ENCODE measurements around the gene ALK. TPM values are rescaled to one million over a fixed set of nuclear protein-coding genes. Genes with fewer than 3 reads are reported as not detected.

ALK gene
- polyA plus RNA-seq, 1 of the 3 experiments (the other 2 are of a cell fraction): 0.30 TPM

- Histone ChIP-seq H3K9ac (no peak overlapping the region), H3K4me2 (no peak overlapping the region), H2AFZ (ENCODE audit: low read depth) (no peak overlapping the region), H3K9me3 (no peaks in the 10 kb centered on the region), H3K36me3 (replicated peaks in 1 of 2; ENCODE audit: control insufficient read depth in 1 of 2, insufficient read depth in 2 of 2, low read length in 1 of 2) (no peaks in the 10 kb centered on the region), H3K79me2 (ENCODE audit: insufficient read depth) (no peaks in the 10 kb centered on the region), H3K4me3 (ENCODE audit: low read depth in 2 of 2, low read length in 1 of 2) (no peak overlapping the region), H3K9me2 (no peaks in the 10 kb centered on the region), H3K27me3 (ENCODE audit: insufficient read depth) (peaks cover under 1% of the 10 kb centered on the region; the same call in 1 of the 2 replicates), H3F3A (replicated peaks; ENCODE audit: insufficient read depth) (no peaks in the 10 kb centered on the region), H4K20me1 (ENCODE audit: insufficient read depth) (no peaks in the 10 kb centered on the region), H3K27ac (ENCODE audit: low read depth in 2 of 2, low read length in 1 of 2) (peak overlapping the region in 1 of 2 experiments; percentile 2; a peak in 1 of 4 replicates), H3K4me1 (ENCODE audit: control insufficient read depth in 1 of 2, insufficient read depth in 2 of 2, low read depth in 1 of 2, low read length in 1 of 2) (peaks cover 0 to 49% of the 10 kb centered on the region in 2 experiments; a peak in 2 of 4 replicates)
- ChIA-PET CTCF (interaction anchor here (0.7 to 1.5 kb wide), 3 partner anchors 13 to 252 kb away, joined by 3 to 4 read pairs (median 3); no protein-coding TSS in a partner anchor), POLR2A (no interaction called here)
- TF ChIP-seq USF2 (IDR thresholded peaks at IDR 0.05; ENCODE audit: borderline replicate concordance, low read depth, low read length) (no peak), ZBTB33 (IDR thresholded peaks at IDR 0.05; ENCODE audit: borderline replicate concordance, low read depth) (no peak), MXI1 (IDR thresholded peaks at IDR 0.05; ENCODE audit: low read depth, low read length) (no peak), CTCF (IDR thresholded peaks at IDR 0.05) (no peak), TAF1 (IDR thresholded peaks at IDR 0.05; ENCODE audit: borderline replicate concordance, low read depth, low read length) (no peak), NRF1 (IDR thresholded peaks at IDR 0.05; ENCODE audit: low read depth, low read length) (no peak), IRF3 (IDR thresholded peaks at IDR 0.05; ENCODE audit: low read depth, low read length) (no peak)
- DNase-seq: no peak
- 32% methylated on average over 1 of the region's 1 CpG for WGBS (ENCODE audit: low lambda C conversion rate)
These were observed 361.4 kb downstream of the ALK start for GRCh38 chr2:29560030-29560429.

- Histone ChIP-seq H3K36me3 (replicated peaks in 1 of 2; ENCODE audit: control insufficient read depth in 1 of 2, insufficient read depth in 2 of 2, low read length in 1 of 2) (no peaks in the 10 kb centered on the region), H3K9me2 (no peaks in the 10 kb centered on the region), H2AFZ (ENCODE audit: low read depth) (no peak overlapping the region), H4K20me1 (ENCODE audit: insufficient read depth) (no peaks in the 10 kb centered on the region), H3K9ac (no peak overlapping the region), H3K4me2 (no peak overlapping the region), H3K79me2 (ENCODE audit: insufficient read depth) (no peaks in the 10 kb centered on the region), H3K4me1 (ENCODE audit: control insufficient read depth in 1 of 2, insufficient read depth in 2 of 2, low read depth in 1 of 2, low read length in 1 of 2) (peaks cover 0 to 46% of the 10 kb centered on the region in 2 experiments; a peak in 2 of 4 replicates), H3K27ac (ENCODE audit: low read depth in 2 of 2, low read length in 1 of 2) (peak overlapping the region in 1 of 2 experiments; percentile 47; a peak in 1 of 4 replicates), H3K4me3 (ENCODE audit: low read depth in 2 of 2, low read length in 1 of 2) (no peak overlapping the region), H3K27me3 (ENCODE audit: insufficient read depth) (no peaks in the 10 kb centered on the region; the same call in 1 of the 2 replicates), H3F3A (replicated peaks; ENCODE audit: insufficient read depth) (no peaks in the 10 kb centered on the region), H3K9me3 (no peaks in the 10 kb centered on the region)
- CTCF ChIA-PET: interaction anchor here (0.7 to 1.5 kb wide), 4 partner anchors 13 to 251 kb away, joined by 3 to 4 read pairs (median 3); no protein-coding TSS in a partner anchor
- POLR2A ChIA-PET: no interaction called here
- DNase-seq: no peak
- 17% methylated on average over 1 of the region's 1 CpG for WGBS (ENCODE audit: low lambda C conversion rate)
- no peak for TF ChIP-seq NFIC (IDR thresholded peaks at IDR 0.05; ENCODE audit: borderline replicate concordance)
- 0 out of 2 replicates have a peak, but pooled peaks have one; percentile 9 for TF ChIP-seq GATA2 (CRISPR knock-in tag; IDR thresholded peaks at IDR 0.05)
- TF ChIP-seq RFX5 (IDR thresholded peaks at IDR 0.05; ENCODE audit: low read length): no peak
These were observed 361.8 kb downstream of the ALK start for GRCh38 chr2:29559578-29559977.
